Smooth muscle cell of the coronary artery (primary cell): Measurements from ENCODE around the gene SLC12A2. TPM values are rescaled to one million over a fixed set of nuclear protein-coding genes. Genes with fewer than 3 reads are reported as not detected.

ENCODE experiments used
- total RNA-seq: library from RNA; depleted of rRNA; stranded (reverse); fragments of >200 nt; gene quantifications from 2 replicates; pipeline ENCODE4 v1.2.3, GENCODE V29; 2014; ENCODE audit warnings: low replicate concordance

The SLC12A2 gene
- total RNA-seq = 21.5 and 50.6 TPM in 2 replicates

DNA sequence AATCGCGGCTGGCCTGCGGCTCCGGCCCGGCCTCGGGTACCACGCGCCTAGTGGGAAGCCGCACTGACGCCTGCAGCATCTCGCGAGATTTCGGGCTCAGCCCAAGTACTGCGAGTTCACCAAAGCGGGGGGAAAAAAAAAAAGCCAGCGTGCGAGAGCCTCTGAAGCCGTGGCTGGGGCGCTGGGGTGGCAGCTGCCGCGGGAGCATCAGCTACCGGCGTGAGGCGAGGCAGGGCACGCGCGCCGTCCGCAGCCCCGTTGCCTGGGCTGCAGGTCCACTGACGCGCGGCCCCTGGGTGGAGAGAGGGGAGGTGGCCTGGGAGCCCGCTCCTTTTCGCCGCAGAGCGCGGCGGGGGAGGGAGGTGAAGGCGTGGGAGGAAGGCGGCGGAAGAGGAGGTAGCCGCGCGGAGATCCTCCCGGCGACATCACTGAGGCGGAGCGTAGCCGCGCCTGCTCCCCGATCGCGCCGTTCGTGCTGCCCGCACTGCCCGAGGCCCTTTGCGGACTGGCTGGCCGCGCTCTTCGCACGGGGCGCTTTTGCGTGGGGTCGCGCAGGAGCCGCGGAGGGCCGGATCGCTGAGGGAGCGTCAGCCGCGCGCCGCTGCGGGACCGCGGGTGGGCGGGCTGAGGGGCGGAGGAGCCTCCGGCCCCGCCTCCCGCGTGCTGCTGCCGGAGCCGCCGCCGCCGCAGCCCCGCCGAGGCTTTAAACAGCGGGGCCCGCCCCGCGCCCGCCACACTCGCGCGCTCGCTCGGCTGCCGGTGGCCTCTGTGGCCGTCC is at the start of gene SLC12A2:
Gene SLC12A2, plus strand, starts transcription at position 734 of the 778 bp plus-strand sequence. CDS start 189 bp downstream, outside the sequence.

